H1 (cell line): ENCODE data around the gene ACER3. TPM values are rescaled to one million over a fixed set of nuclear protein-coding genes. Genes with fewer than 3 reads are reported as not detected.

ENCODE experiments used
- CTCF ChIA-PET: fragments of 300-600 bp; sonication (Branson Sonifier 250); formaldehyde crosslinking; loops from one replicate; lab custom pipeline; 2021; ENCODE audit not compliant: partially characterized antibody; lab: Charles Lee
- POLR2A ChIA-PET: fragments of 300-600 bp; sonication (Branson Sonifier 250); formaldehyde crosslinking; loops from one replicate; lab custom pipeline; 2021; ENCODE audit warnings: inconsistent platforms; ENCODE audit not compliant: partially characterized antibody; lab: Charles Lee
- DNase-seq, 2 experiments: peaks; one replicate each; pipeline versions ENCODE4 v3.0.0 to v3.0.0-alpha.2; 2010 to 2022; ENCODE audit warnings: low spot score in 2 of 2, low read depth in 1 of 2, mixed read lengths in 1 of 2
- FAIRE-seq: peaks from 2 replicates; lab custom pipeline; 2011; peaks lifted over from hg19 to GRCh38; lab: Jason Lieb, UNC
- H2AFZ ChIP-seq: 2 replicates; pipeline ENCODE4 v1.8.1; 2012; ENCODE audit warnings: low read length, inconsistent platforms
- H2AK5ac ChIP-seq: 2 replicates; pipeline ENCODE4 v1.6.1; 2013; ENCODE audit warnings: low read depth, low read length
- H2BK120ac ChIP-seq: replicated peaks from 2 replicates; pipeline ENCODE3; 2013; ENCODE audit warnings: low read depth, low read length, inconsistent platforms
- H2BK12ac ChIP-seq: 2 replicates; pipeline ENCODE4 v1.6.1; 2013; ENCODE audit warnings: low read depth, low read length
- H2BK15ac ChIP-seq: 2 replicates; pipeline ENCODE4 v1.6.1; 2013; ENCODE audit warnings: low read length
- H2BK20ac ChIP-seq: 2 replicates; pipeline ENCODE4 v1.6.1; 2013; ENCODE audit warnings: low read length
- H2BK5ac ChIP-seq: 2 replicates; pipeline ENCODE4 v1.6.1; 2013; ENCODE audit warnings: low read depth, low read length
- H3K14ac ChIP-seq: 2 replicates; pipeline ENCODE4 v1.6.1; 2013; ENCODE audit warnings: inconsistent platforms; ENCODE audit not compliant: insufficient read length
- H3K18ac ChIP-seq: 2 replicates; pipeline ENCODE4 v1.6.1; 2013; ENCODE audit warnings: low read length; ENCODE audit errors: extremely low read depth
- H3K23ac ChIP-seq: 2 replicates; pipeline ENCODE4 v1.6.1; 2013; ENCODE audit warnings: inconsistent platforms; ENCODE audit not compliant: insufficient read length
- H3K23me2 ChIP-seq: 2 replicates; pipeline ENCODE4 v1.6.1; 2013; ENCODE audit warnings: low read depth, low read length
- H3K27ac ChIP-seq: 2 replicates; pipeline ENCODE4 v1.6.1; 2011; ENCODE audit warnings: low read depth, low read length, inconsistent platforms
- H3K27me3 ChIP-seq, 4 experiments: replicated peaks in 1 of 4; 1 replicate in 1 of 4; 2 replicates in 3 of 4; pipeline versions ENCODE4 v1.6.1 to v1.8.1; 2011 to 2013; ENCODE audit warnings: low read length in 3 of 4, mild to moderate bottlenecking in 3 of 4, inconsistent platforms in 2 of 4, mixed read lengths in 2 of 4, moderate library complexity in 1 of 4; ENCODE audit not compliant: control insufficient read depth in 3 of 4, insufficient read depth in 3 of 4; ENCODE audit errors: extremely low read depth in 1 of 4
- H3K36me3 ChIP-seq, 4 experiments: 2 replicates each; pipeline versions ENCODE4 v1.6.1 to v1.8.1; 2011 to 2013; ENCODE audit warnings: mild to moderate bottlenecking in 4 of 4, low read length in 3 of 4, moderate library complexity in 2 of 4, control low read depth in 1 of 4, inconsistent platforms in 1 of 4; ENCODE audit not compliant: insufficient read depth in 4 of 4, control insufficient read depth in 2 of 4
- H3K4ac ChIP-seq: replicated peaks from 2 replicates; pipeline ENCODE3; 2013; ENCODE audit warnings: low read length, low read depth, mixed read lengths, inconsistent platforms; ENCODE audit not compliant: insufficient read length
- H3K4me1 ChIP-seq, 4 experiments: replicated peaks in 1 of 4; 1 replicate in 1 of 4; 2 replicates in 3 of 4; pipeline versions ENCODE4 v1.6.1 to v1.8.1; 2011 to 2013; ENCODE audit warnings: low read length in 3 of 4, inconsistent platforms in 2 of 4, mixed read lengths in 1 of 4; ENCODE audit not compliant: insufficient read depth in 4 of 4, control insufficient read depth in 3 of 4
- H3K4me2 ChIP-seq, 2 experiments: 2 replicates each; pipeline versions ENCODE4 v1.6.1 to v1.8.1; 2011 to 2013; ENCODE audit warnings: low read depth in 2 of 2, low read length in 2 of 2, control low read depth in 1 of 2, inconsistent platforms in 1 of 2, mild to moderate bottlenecking in 1 of 2; ENCODE audit not compliant: insufficient read depth in 1 of 2
- H3K4me3 ChIP-seq, 4 experiments: fragments of 200-600, 300-600 bp in 1 of 4; sonication (generic), shearing (Covaris generic), sonication (Bioruptor Twin) in 1 of 4; 2 replicates each; pipeline versions ENCODE4 v1.5.1 to v1.8.1; 2011 to 2016; ENCODE audit warnings: low read length in 4 of 4, low read depth in 3 of 4, control low read depth in 2 of 4, inconsistent platforms in 2 of 4, mild to moderate bottlenecking in 2 of 4, mixed read lengths in 1 of 4, moderate library complexity in 1 of 4; ENCODE audit not compliant: insufficient read depth in 2 of 4; ENCODE audit errors: extremely low read depth in 1 of 4
- H3K56ac ChIP-seq: replicated peaks from 2 replicates; pipeline ENCODE3; 2013; ENCODE audit warnings: low read depth, mild to moderate bottlenecking, mixed read lengths, low read length, inconsistent platforms; ENCODE audit not compliant: insufficient read length
- H3K79me1 ChIP-seq: 2 replicates; pipeline ENCODE4 v1.6.1; 2013; ENCODE audit warnings: low read depth, low read length, control low read depth
- H3K79me2 ChIP-seq, 2 experiments: 2 replicates each; pipeline versions ENCODE4 v1.6.1 to v1.8.1; 2012 to 2013; ENCODE audit warnings: low read length in 2 of 2, mild to moderate bottlenecking in 2 of 2, inconsistent platforms in 1 of 2; ENCODE audit not compliant: insufficient read depth in 2 of 2, control insufficient read depth in 1 of 2
- H3K9ac ChIP-seq, 4 experiments: replicated peaks in 1 of 4; 1 replicate in 1 of 4; 2 replicates in 3 of 4; pipeline versions ENCODE4 v1.6.1 to v1.8.1; 2011 to 2013; ENCODE audit warnings: low read depth in 3 of 4, low read length in 3 of 4, control low read depth in 2 of 4, mild to moderate bottlenecking in 2 of 4, moderate library complexity in 2 of 4, inconsistent platforms in 1 of 4; ENCODE audit errors: extremely low read depth in 1 of 4
- H3K9me3 ChIP-seq, 2 experiments: 2 replicates each; pipeline versions ENCODE4 v1.6.1 to v1.8.1; 2012 to 2013; ENCODE audit warnings: mild to moderate bottlenecking in 2 of 2, moderate library complexity in 2 of 2, control low read depth in 1 of 2, inconsistent platforms in 1 of 2, low read depth in 1 of 2, low read length in 1 of 2, mixed read lengths in 1 of 2; ENCODE audit not compliant: insufficient read depth in 2 of 2
- H4K20me1 ChIP-seq, 2 experiments: replicated peaks in 1 of 2; 2 replicates each; pipeline versions ENCODE3 to v1.8.1; 2011 to 2013; ENCODE audit warnings: inconsistent platforms in 2 of 2, low read length in 2 of 2, mild to moderate bottlenecking in 1 of 2; ENCODE audit not compliant: insufficient read depth in 2 of 2, control insufficient read depth in 1 of 2
- H4K5ac ChIP-seq: 2 replicates; pipeline ENCODE4 v1.6.1; 2013; ENCODE audit warnings: low read length, low read depth, mixed read lengths, inconsistent platforms; ENCODE audit not compliant: insufficient read length
- H4K8ac ChIP-seq: 2 replicates; pipeline ENCODE4 v1.8.0; 2013; ENCODE audit warnings: mild to moderate bottlenecking, moderate library complexity, low read length, inconsistent platforms; ENCODE audit not compliant: insufficient read depth; ENCODE audit errors: extremely low read depth
- H4K91ac ChIP-seq: replicated peaks from 2 replicates; pipeline ENCODE3; 2013; ENCODE audit warnings: low read length, mixed read lengths, inconsistent platforms; ENCODE audit not compliant: insufficient read length
- BACH1 ChIP-seq: IDR thresholded peaks from 2 replicates; pipeline ENCODE4 v1.6.1; 2012; ENCODE audit warnings: low read length, improper control_type of control experiment
- CBX8 ChIP-seq: fragments of 300-800, 300-1000 bp; sonication (generic); IDR thresholded peaks from 2 replicates; pipeline ENCODE4 v1.7.1; 2016; ENCODE audit warnings: low read depth, low read length, borderline replicate concordance
- CEBPB ChIP-seq: IDR thresholded peaks from 2 replicates; pipeline ENCODE4 v1.6.1; 2012; ENCODE audit warnings: low read depth, low read length
- CHD2 ChIP-seq: IDR thresholded peaks from 2 replicates; pipeline ENCODE4 v1.6.1; 2012; ENCODE audit warnings: low read length, improper control_type of control experiment
- JUN ChIP-seq: IDR thresholded peaks from 2 replicates; pipeline ENCODE4 v1.6.1; 2011; ENCODE audit warnings: low read depth, mild to moderate bottlenecking, improper control_type of control experiment, low read length
- POLR2AphosphoS5 ChIP-seq: IDR thresholded peaks from 2 replicates; pipeline ENCODE4 v1.6.1; 2011; ENCODE audit warnings: low read depth, low read length
- POU5F1 ChIP-seq: IDR thresholded peaks from 2 replicates; pipeline ENCODE4 v1.6.1; 2011; ENCODE audit warnings: low read depth, mild to moderate bottlenecking, low read length, moderate library complexity
- RAD21 ChIP-seq, 2 experiments: IDR thresholded peaks in 1 of 2; conservative IDR thresholded peaks in 1 of 2; 2 replicates each; pipeline ENCODE4 v1.6.1; 2011; ENCODE audit warnings: low read depth in 2 of 2, low read length in 2 of 2, improper control_type of control experiment in 1 of 2, inconsistent platforms in 1 of 2, mild to moderate bottlenecking in 1 of 2, moderate library complexity in 1 of 2
- SP4 ChIP-seq: IDR thresholded peaks from 2 replicates; pipeline ENCODE4 v1.6.1; 2012; ENCODE audit warnings: low read length, inconsistent platforms
- TCF12 ChIP-seq: IDR thresholded peaks from 2 replicates; pipeline ENCODE4 v1.6.1; 2011; ENCODE audit warnings: low read depth, mild to moderate bottlenecking, low read length
- WGBS, 2 experiments: shearing (Covaris generic) in 1 of 2; methylation state at CpG; one replicate each; pipeline versions ENCODE4 v1.1.6 to v1.1.7; 2013 to 2015; ENCODE audit warnings: low lambda C conversion rate in 2 of 2, mixed read lengths in 2 of 2, inconsistent platforms in 1 of 2, low coverage in 1 of 2, missing lambda C conversion rate in 1 of 2; ENCODE audit not compliant: insufficient replicate concordance in 2 of 2, insufficient coverage in 1 of 2, insufficient read length in 1 of 2; ENCODE audit errors: extremely low coverage in 1 of 2, missing lambda C conversion rate in 1 of 2; 5-methylcytosine and 5-hydroxymethylcytosine counted together
- polyA plus RNA-seq, 7 experiments: library from polyadenylated mRNA; depleted of rRNA in 3 of 7; stranded (reverse) in 5 of 7; unstranded in 2 of 7; fragments of >200 nt in 5 of 7; fragments of 200-250 nt in 2 of 7; gene quantifications; 1 replicate in 5 of 7; 2 replicates in 1 of 7; 4 replicates in 1 of 7; pipeline versions ENCODE4 v1.2.1 to v1.2.3, GENCODE V29; 2011 to 2013; ENCODE audit warnings: missing spikeins in 2 of 7, mixed read lengths in 2 of 7
- total RNA-seq: library from RNA; stranded (reverse); fragmentation: NEBNext Ultra II Directional; extraction: Animal tissue kit (Norgen Biotek cat#: 25700); gene quantifications from 2 replicates; pipeline ENCODE4 v1.2.1, GENCODE V29; 2021
- TF ChIP-seq, protein P1 (sequence below): IDR thresholded peaks from 2 replicates; pipeline ENCODE4 v1.6.1; 2011; ENCODE audit warnings: low read depth, mild to moderate bottlenecking, low read length; ENCODE audit not compliant: insufficient read depth
- TF ChIP-seq, protein P2 (sequence below): IDR thresholded peaks from 2 replicates; pipeline ENCODE4 v1.6.1; 2012; ENCODE audit warnings: low read length, inconsistent platforms

The ACER3 gene
- total and polyA plus RNA-seq, 2 of the 8 experiments (the other 6 are each of a cell fraction or from before 2014, with no cell fraction given): 5.7 to 16.2 TPM

DNA sequence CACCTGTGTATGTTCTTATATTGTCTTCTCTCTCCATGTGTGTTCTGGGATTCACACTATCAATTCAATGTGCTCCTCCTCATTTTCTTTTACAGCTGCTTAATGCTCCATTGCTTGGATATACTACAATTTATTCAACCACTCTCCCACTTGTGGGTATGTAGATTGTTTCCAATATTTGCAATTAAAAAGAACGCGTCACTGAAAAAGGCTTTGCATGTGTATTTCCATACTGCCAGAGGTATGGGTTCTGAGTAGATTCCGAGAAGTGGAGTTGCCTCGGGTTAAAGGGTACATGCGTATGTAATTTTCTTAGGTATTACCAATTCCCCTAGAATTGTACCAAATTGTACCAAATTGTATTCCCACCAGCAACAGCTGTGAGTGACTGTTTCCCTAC lies 199.1 kb downstream of the ACER3 start:
- FAIRE-seq: no peak
- Histone ChIP-seq H3K79me2 (no peaks in the 10 kb centered on the region), H4K20me1 (no peaks in the 10 kb centered on the region), H3K4me3 (no peak overlapping the region), H3K79me1 (no peaks in the 10 kb centered on the region), H2AFZ (no peak overlapping the region), H3K18ac (no peak overlapping the region), H3K23me2 (no peaks in the 10 kb centered on the region), H3K23ac (no peak overlapping the region), H3K9ac (no peak overlapping the region), H3K27me3 (no peaks in the 10 kb centered on the region; a peak in 3 of 7 replicates), H2BK5ac (no peak overlapping the region), H3K27ac (no peak overlapping the region), H2BK120ac (no peak overlapping the region), H4K8ac (no peak overlapping the region), H3K36me3 (no peaks in the 10 kb centered on the region), H2BK15ac (no peak overlapping the region), H2AK5ac (no peak overlapping the region), H3K4me2 (no peak overlapping the region), H4K5ac (no peak overlapping the region), H4K91ac (no peak overlapping the region), H2BK20ac (no peak overlapping the region), H3K4me1 (no peaks in the 10 kb centered on the region), H3K4ac (no peak overlapping the region), H2BK12ac (no peak overlapping the region), H3K14ac (no peak overlapping the region), H3K9me3 (no peaks in the 10 kb centered on the region), H3K56ac (no peak overlapping the region)
- CTCF ChIA-PET: interaction anchor here (0.8 to 3.0 kb wide), 5 partner anchors 12 to 41 kb away, joined by 4 to 15 read pairs (median 7); no protein-coding TSS in a partner anchor
- DNase-seq: no peak
- POLR2A ChIA-PET: no interaction called here
- whole genome bisulfite sequencing, 2 experiments: 82% methylated on average over 5 of the region's 5 CpGs; no CpG with 5 or more reads in 1 of the 2 experiments
- TF ChIP-seq CEBPB (no peak), CHD2 (no peak), JUN (no peak), TCF12 (no peak), SP4 (no peak), POLR2AphosphoS5 (no peak), BACH1 (no peak), POU5F1 (no peak), RAD21 (IDR thresholded peaks at IDR 0.05 in 1 of 2, conservative IDR thresholded peaks at IDR 0.05 in 1 of 2; ENCODE audit: low read depth in 2 of 2, low read length in 2 of 2) (no peak), CBX8 (no peak)
- TF ChIP-seq, protein P1, sequence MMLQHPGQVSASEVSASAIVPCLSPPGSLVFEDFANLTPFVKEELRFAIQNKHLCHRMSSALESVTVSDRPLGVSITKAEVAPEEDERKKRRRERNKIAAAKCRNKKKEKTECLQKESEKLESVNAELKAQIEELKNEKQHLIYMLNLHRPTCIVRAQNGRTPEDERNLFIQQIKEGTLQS: no peak
- TF ChIP-seq, protein P2, sequence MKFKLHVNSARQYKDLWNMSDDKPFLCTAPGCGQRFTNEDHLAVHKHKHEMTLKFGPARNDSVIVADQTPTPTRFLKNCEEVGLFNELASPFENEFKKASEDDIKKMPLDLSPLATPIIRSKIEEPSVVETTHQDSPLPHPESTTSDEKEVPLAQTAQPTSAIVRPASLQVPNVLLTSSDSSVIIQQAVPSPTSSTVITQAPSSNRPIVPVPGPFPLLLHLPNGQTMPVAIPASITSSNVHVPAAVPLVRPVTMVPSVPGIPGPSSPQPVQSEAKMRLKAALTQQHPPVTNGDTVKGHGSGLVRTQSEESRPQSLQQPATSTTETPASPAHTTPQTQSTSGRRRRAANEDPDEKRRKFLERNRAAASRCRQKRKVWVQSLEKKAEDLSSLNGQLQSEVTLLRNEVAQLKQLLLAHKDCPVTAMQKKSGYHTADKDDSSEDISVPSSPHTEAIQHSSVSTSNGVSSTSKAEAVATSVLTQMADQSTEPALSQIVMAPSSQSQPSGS: no peak
